ENCODE results near the gene RAB11FIP2. TPM values are rescaled to one million over a fixed set of nuclear protein-coding genes. Genes with fewer than 3 reads are reported as not detected.

The RAB11FIP2 gene
- total RNA-seq, 4 donors from 2014 or later, result 27.4 to 52.9 (median 39.8) TPM

DNA sequence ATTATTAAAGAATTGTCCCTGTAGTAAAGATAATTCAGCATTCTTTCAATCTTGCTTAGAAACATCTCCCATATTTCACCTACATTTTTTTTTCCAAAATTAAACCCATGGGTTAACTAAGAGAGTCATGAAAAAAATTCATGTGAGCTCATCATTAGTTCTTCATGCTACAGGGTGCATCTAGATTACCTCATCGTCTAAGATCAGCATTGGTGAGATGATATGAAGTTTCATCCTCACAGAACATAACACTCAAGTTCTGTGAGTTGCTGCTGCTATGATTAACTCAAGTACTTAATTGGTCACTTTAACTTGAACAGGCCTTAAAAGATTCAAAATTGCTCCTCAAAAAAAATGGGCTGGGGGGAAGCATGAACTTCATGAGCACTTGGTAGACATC is 50.0 kb downstream of the RAB11FIP2 start:
- Histone ChIP-seq H3K27ac (no peak overlapping the region), H3K9me3 (no peaks in the 10 kb centered on the region), H3K27me3 (no peaks in the 10 kb centered on the region), H3K36me3 (no peaks in the 10 kb centered on the region), H3K4me3 (replicated peaks in 1 of 3) (no peak overlapping the region), H3K4me1 (no peaks in the 10 kb centered on the region)
- WGBS, 2 donors, result 100% methylated on average over 1 of the region's 1 CpG
- DNase-seq, result no peak
- TF ChIP-seq, protein P1, sequence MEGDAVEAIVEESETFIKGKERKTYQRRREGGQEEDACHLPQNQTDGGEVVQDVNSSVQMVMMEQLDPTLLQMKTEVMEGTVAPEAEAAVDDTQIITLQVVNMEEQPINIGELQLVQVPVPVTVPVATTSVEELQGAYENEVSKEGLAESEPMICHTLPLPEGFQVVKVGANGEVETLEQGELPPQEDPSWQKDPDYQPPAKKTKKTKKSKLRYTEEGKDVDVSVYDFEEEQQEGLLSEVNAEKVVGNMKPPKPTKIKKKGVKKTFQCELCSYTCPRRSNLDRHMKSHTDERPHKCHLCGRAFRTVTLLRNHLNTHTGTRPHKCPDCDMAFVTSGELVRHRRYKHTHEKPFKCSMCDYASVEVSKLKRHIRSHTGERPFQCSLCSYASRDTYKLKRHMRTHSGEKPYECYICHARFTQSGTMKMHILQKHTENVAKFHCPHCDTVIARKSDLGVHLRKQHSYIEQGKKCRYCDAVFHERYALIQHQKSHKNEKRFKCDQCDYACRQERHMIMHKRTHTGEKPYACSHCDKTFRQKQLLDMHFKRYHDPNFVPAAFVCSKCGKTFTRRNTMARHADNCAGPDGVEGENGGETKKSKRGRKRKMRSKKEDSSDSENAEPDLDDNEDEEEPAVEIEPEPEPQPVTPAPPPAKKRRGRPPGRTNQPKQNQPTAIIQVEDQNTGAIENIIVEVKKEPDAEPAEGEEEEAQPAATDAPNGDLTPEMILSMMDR (IDR thresholded peaks at IDR 0.05), result no peak
- no peak for TF ChIP-seq POLR2A (IDR thresholded peaks at IDR 0.05)
- intact Hi-C loops (cut with DNase I), result no loop called here

DNA sequence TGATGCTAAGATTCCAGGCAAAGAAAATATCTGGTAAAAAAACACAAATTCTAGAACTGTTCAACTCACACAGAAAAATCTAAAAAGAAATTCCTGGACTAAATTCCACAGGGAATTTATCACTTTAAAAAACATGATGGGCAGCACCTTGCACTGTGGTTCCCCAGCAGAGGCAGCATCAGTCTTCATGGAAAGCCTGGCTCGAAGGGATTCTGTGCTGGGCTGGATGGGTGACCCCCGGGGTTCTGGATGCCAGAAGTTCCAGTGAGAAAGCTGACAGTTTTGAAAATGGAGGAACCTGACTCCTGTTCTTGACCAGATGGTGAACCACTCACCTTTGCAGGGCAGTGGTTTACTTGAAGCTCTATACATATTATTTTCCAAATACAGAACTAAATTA is 52.0 kb downstream of the RAB11FIP2 start:
- Histone ChIP-seq H3K4me3 (replicated peaks in 1 of 3) (no peak overlapping the region), H3K4me1 (no peaks in the 10 kb centered on the region), H3K36me3 (no peaks in the 10 kb centered on the region), H3K27me3 (no peaks in the 10 kb centered on the region), H3K9me3 (no peaks in the 10 kb centered on the region), H3K27ac (no peak overlapping the region)
- no peak for DNase-seq
- 93 to 97% methylated on average over 2 of the region's 2 CpGs for WGBS, 2 donors
- TF ChIP-seq POLR2A (IDR thresholded peaks at IDR 0.05), result no peak
- TF ChIP-seq, protein P1 (IDR thresholded peaks at IDR 0.05), result no peak
- intact Hi-C loops (cut with DNase I), result no loop called here

DNA sequence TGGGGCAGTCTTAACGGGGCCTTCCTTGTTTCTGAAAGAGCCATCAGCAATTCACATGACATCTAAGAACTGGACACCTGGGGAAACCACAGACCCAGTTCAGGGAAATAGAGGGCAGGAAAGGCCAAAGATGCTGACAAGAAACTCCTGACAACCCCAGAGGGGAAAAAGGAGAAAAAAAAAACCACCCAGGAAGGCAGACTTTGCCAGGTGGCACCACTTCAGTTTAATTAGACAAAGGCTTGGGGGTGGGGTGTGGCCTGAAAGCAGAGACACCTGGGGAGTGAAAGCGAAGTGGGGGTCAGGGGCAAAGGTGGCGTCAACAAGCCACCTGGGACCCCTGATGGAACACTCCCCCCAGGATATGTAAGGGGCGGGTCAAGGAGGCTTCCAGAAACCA is 53.6 kb downstream of the RAB11FIP2 start:
- 92 to 94% methylated on average over 4 of the region's 4 CpGs for WGBS, 2 donors
- DNase-seq, result no peak
- Histone ChIP-seq H3K36me3 (no peaks in the 10 kb centered on the region), H3K27ac (no peak overlapping the region), H3K9me3 (no peaks in the 10 kb centered on the region), H3K27me3 (no peaks in the 10 kb centered on the region), H3K4me1 (no peaks in the 10 kb centered on the region), H3K4me3 (replicated peaks in 1 of 3) (no peak overlapping the region)
- intact Hi-C loops (cut with DNase I), result no loop called here
- no peak for TF ChIP-seq POLR2A (IDR thresholded peaks at IDR 0.05)
- TF ChIP-seq, protein P1 (IDR thresholded peaks at IDR 0.05), result no peak

DNA sequence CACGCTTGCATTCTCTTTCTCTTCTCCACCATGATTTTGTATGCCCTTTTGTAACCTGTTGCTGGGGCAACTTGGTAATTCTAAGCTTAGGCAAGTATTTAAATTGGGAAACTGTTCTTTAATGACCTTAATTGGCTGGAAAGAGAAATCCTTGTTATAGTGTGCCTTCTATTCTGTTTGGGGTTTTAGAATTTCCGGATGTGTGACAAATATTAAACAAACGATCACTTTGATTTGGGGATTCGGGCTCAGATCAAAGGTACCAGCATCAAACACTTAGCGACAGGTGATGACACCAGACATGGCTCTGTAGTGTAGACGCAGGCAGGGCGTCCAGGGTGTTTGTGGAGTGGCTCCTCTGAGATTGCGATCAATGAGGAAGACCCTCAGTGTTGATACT is 55.0 kb downstream of the RAB11FIP2 start:
- Histone ChIP-seq H3K27ac (no peak overlapping the region), H3K9me3 (no peaks in the 10 kb centered on the region), H3K4me3 (replicated peaks in 1 of 3) (no peak overlapping the region), H3K4me1 (no peaks in the 10 kb centered on the region), H3K27me3 (no peaks in the 10 kb centered on the region), H3K36me3 (no peaks in the 10 kb centered on the region)
- whole genome bisulfite sequencing, 2 donors, result 88 to 95% methylated on average over 8 of the region's 8 CpGs
- TF ChIP-seq, protein P1 (IDR thresholded peaks at IDR 0.05), result no peak
- TF ChIP-seq POLR2A (IDR thresholded peaks at IDR 0.05), result no peak
- intact Hi-C loops (cut with DNase I), result no loop called here
- no peak for DNase-seq

DNA sequence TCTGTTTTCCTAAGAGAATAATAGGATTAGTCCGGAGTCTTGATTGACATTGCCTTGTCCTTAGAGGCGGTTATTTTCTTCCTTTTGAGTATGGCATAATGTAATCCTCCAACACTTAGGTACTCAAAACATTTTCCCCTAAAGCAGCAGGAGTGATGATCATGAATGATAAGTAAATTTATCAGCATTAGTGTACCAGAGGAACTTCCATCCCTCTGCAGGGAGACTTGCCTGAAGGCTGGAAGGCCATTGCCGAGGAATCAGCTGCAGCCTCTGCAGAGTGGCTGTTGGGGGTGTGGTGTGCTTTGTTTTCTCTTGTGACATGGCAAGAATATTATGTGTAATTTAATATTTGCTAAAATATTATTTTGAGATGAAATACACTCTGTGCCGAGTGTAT is 56.8 kb downstream of the RAB11FIP2 start:
- Histone ChIP-seq H3K9me3 (no peaks in the 10 kb centered on the region), H3K27me3 (no peaks in the 10 kb centered on the region), H3K36me3 (no peaks in the 10 kb centered on the region), H3K27ac (no peak overlapping the region), H3K4me1 (no peaks in the 10 kb centered on the region), H3K4me3 (replicated peaks in 1 of 3) (no peak overlapping the region)
- no peak for DNase-seq
- 87 to 88% methylated on average over 4 of the region's 4 CpGs for WGBS, 2 donors
- intact Hi-C loops (cut with DNase I), result no loop called here
- TF ChIP-seq POLR2A (IDR thresholded peaks at IDR 0.05), result no peak
- TF ChIP-seq, protein P1 (IDR thresholded peaks at IDR 0.05), result no peak

Data from thyroid gland (tissue), 4 donors.